Esophagus muscularis mucosa (tissue), 4 donors: Measurements from ENCODE around the gene ETV1.

Source experiments
- CTCF ChIP-seq, 3 experiments: fragments of 200-600 bp in 2 of 3; fragments of 450-650 bp in 1 of 3; sonication (generic) in 2 of 3; IDR thresholded peaks; one replicate each; pipeline ENCODE4 v1.5.1; 2017 to 2019; ENCODE audit warnings: antibody characterized with exemption in 3 of 3, mild to moderate bottlenecking in 2 of 3, moderate library complexity in 1 of 3
- EP300 ChIP-seq: sonication (generic); formaldehyde crosslinking; IDR thresholded peaks from one replicate; pipeline ENCODE4 v1.6.1; 2017; ENCODE audit warnings: antibody characterized with exemption
- POLR2A ChIP-seq: fragments of 450-650 bp; IDR thresholded peaks from one replicate; pipeline ENCODE4 v1.6.1; 2017; ENCODE audit warnings: antibody characterized with exemption, moderate library complexity, mild to moderate bottlenecking, low read depth
- POLR2AphosphoS5 ChIP-seq, 2 donors: sonication (generic); formaldehyde crosslinking; IDR thresholded peaks; one replicate each; pipeline ENCODE4 v1.6.1; 2017; ENCODE audit warnings: antibody characterized with exemption in 2 of 2

GRCh38 chr7:13874783-13875182 lies 114.7 kb downstream of the ETV1 start:
- TF ChIP-seq CTCF (IDR thresholded peaks at IDR 0.05) = no peak
- TF ChIP-seq EP300 = no peak
- TF ChIP-seq POLR2A = no peak
- TF ChIP-seq POLR2AphosphoS5 (IDR thresholded peaks at IDR 0.05) = no peak
